Activated CD8-positive, alpha-beta memory T cell treated with anti-CD3 and anti-CD28 coated beads, Interleukin-2, amount 50 U/mL, for 1 hour (primary cell): ENCODE results near the gene ARHGAP27.

Experiments
- DNase-seq: peaks from one replicate; pipeline ENCODE4 v3.0.0-alpha.2; 2020; ENCODE audit errors: extremely low read depth

The ARHGAP27 gene

DNA sequence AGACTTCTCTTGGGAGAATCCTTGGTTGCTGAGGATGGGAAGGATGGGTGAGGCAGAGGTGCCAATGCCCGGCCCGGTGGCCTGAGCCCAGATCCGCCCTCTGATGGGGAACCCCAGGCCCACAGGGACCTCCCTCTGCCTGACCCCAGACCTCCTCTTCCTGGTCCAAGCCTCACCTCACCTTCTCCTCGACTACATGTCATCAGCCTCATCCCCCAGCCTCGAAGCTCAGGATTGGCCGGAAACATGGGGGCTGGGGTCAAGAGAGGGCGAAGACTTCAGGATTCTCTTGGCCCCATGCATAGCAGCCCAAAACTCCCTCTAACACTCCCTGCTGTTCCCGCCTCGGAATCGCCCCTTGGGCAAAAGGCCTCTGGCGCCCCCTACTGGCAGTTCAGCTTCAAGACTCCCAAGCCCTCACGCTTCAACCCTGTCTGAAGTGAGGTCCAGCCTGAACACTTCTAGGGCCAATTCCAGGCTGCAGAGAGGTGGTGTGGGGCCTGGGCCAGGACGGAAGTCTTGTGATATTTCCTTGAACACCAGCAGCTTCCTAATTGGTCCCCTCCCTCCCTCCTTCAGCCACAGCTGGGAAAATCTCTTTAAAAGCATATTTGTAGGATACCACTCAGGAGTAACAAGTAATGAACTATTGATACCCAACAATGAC is 47.2 kb downstream of the ARHGAP27 start:
- DNase-seq = peak; percentile 81

DNA sequence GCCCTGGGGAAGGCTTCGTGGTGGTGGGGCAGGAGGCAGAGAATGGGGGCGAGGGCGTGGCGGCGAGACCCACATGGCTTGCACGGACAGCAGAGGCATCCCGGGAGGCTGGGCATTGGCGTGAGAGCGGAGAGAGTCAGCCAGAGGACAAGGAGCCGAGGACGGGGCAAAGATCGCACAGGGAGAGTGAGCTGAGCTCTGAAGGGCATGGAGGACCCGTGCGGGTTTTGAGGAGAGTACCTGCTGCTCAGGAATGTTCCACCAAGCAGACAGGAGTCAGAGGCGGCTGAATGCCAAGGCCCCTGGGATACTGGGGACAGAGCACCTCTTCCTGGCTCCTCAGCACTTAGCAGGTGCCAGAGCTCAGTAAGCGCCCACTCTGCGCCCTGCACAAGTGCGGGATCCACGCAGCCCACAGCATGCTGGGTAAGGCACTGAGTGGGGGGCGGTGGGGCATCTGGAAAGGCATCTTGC is 47.8 kb downstream of the ARHGAP27 start:
- no peak for DNase-seq

GRCh38 chr17:45384047-45384788 is 48.5 kb downstream of the ARHGAP27 start:
- DNase-seq = no peak

DNA sequence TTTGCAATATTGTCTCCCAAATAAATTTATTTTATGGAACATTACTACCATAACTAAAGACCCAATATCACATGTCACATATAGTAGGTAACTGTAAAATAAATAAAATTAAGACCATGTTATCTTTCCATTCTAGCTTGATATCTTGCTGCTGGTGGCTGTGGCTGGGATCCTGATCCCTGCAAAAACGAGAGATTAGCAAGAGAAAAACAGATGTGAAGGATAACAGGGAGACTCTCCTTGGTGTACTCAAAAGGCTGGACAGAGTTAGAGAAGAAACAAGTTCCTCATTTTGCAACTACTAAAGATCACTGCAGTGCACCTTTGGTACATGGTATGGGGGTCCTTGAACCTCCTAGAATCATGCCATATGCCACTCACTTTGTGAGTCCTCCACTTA is 49.7 kb downstream of the ARHGAP27 start:
- no peak for DNase-seq

- DNase-seq = no peak
Observed at GRCh38 chr17:45382226-45382625, 50.4 kb downstream of the ARHGAP27 start.

DNA sequence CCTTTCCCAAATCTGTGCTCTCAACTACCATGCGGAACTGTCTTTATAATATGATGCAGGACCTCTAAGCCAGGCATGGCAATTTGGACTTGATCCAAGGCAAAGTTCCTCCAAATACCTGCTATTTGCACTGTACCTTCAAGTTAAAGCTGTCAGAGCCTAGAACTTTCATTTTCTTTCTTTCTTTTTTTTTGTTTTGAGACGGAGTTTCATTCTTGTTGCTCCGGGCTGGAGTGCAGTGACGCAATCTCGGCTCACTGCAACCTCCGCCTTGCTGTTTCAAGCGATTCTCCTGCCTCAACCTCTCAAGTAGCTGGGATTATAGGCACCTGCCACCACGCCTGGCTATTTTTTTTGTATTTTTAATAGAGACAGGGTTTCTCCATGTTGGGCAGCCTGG is 51.7 kb downstream of the ARHGAP27 start:
- DNase-seq = no peak

- DNase-seq = no peak
Observed at GRCh38 chr17:45380046-45380765, 52.5 kb downstream of the ARHGAP27 start.

GRCh38 chr17:45377401-45377800 is 55.3 kb downstream of the ARHGAP27 start:
- DNase-seq = no peak

GRCh38 chr17:45376171-45377005 is 56.3 kb downstream of the ARHGAP27 start:
- DNase-seq = no peak

DNA sequence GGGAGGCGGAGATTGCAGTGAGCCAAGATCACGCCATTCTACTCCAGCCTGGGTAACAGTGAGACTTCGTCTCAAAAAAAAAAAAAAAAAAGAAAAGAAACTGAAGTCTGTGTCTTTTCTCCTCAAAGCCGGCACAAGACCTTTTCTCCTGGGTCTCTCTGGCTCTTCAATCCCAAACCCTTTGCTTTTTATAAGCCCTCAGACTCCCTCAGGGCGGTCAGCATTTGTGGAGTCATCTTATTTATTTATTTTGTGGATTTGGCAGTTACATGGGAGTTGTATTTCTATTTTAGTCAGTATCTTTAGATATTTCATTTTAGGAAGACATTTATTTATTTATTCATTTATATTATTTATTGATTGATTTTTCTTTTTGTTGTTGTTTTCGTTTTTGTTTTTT is 58.2 kb downstream of the ARHGAP27 start:
- no peak for DNase-seq

DNA sequence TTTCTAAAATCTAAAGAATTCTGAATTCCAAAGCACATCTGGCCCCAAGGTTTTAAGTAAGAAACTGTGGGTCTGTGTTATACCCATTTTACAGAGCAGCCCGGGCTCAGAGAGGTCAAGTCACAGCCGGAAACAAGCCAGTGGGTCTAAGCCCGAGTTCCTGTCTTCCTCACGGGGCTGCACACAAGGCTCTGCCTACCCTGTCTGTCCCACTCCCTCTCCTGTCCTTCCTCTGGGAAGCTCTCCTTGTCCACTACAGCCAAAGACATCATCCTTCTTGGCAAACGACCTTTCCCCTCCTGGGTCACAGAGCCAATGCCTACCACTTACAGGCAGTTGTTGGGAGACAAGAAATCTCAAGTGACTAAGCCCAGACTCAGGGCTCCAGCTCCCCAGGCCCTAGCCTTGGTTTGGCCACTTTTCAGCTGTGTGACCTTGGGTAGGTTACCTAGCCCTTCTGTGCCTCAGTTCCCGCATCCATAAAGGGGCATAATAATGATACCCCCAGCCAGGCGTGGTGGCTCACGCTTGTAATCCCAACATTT is 60.3 kb downstream of the ARHGAP27 start:
- DNase-seq = no peak

GRCh38 chr17:45371414-45372324 is 61.0 kb downstream of the ARHGAP27 start:
- no peak for DNase-seq

DNA sequence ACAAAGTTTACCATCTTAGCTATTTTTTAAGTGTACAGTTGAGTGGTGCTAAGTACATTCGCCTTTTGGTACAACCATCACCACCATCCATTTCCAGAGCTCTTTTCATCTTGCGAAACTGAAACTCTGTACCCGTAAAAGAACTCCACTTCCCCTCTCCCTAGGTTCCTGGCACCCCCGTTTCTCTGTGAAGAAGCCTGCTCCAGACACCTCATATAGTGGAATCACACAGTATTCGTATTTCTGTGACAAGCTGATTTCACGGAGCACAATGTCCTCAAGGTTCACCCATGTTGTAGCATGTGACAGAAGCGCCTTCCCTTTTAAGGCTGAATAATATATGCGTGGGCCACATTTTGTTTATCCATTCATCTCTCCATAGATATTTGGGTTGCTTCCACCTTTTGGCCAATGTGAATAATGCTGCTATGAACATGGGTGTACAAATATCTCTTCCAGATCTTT is 61.7 kb downstream of the ARHGAP27 start:
- DNase-seq = no peak

- DNase-seq = no peak
Observed at GRCh38 chr17:45369421-45369820, 63.2 kb downstream of the ARHGAP27 start.

GRCh38 chr17:45368651-45369050 is 64.0 kb downstream of the ARHGAP27 start:
- DNase-seq = no peak

DNA sequence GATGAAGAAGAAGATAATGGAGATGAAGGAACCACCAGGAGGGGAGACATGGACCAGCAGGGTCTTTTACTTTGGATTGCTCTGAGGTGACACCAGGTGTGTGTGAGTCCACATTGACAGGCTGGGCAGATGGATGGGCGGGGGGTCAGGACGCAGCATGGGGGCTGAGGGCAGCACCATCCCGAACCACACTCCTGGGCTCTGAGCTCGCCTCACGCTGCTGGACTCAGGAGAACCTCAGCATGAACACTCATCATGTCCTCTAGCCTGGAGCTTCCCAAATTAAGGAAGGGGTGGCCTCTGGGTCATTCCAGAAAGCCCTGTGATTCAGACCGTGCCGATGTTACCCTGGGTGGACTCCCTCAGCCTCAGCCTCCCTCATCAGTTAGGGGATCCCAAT is 65.5 kb downstream of the ARHGAP27 start:
- no peak for DNase-seq

DNA sequence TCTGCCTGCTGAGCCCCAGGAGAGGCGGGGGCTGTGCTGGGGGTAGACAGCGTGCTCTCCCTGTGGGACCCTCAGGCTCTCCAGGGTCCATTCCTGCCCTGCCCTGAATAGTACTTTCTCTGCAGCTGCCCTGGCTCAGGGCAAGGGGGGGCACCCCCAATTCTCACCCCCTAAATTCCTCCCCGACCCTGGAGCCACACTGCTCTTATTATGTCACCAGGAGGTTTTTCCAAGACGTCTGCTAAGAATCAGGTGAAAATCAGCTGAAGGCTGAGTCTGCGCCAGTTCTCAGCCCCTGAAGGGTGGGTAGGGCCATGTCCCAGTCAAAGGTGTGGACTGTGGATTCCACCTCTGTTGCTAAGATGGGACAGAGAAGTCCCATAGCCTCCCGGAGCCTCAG is 66.0 kb downstream of the ARHGAP27 start:
- DNase-seq = no peak

DNA sequence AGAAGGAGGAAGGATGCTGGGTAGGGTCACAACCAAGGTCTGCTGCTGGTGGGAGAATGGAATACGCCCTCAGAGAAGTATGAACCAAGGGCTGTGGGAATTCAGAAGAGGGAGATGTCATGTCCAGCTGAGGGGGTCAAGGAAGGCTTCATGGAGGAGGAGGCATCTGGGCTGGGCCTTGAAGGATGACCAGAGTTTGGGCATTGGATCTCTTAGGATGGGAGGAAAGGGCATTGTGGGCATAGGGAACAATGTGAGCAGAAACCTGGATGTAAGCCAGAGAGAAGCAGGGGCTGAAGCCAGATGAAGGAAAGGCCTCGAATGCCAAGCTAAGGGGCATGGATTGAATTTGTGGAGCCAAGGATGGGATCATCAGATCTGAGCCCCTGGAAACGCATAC is 66.6 kb downstream of the ARHGAP27 start:
- no peak for DNase-seq

DNA sequence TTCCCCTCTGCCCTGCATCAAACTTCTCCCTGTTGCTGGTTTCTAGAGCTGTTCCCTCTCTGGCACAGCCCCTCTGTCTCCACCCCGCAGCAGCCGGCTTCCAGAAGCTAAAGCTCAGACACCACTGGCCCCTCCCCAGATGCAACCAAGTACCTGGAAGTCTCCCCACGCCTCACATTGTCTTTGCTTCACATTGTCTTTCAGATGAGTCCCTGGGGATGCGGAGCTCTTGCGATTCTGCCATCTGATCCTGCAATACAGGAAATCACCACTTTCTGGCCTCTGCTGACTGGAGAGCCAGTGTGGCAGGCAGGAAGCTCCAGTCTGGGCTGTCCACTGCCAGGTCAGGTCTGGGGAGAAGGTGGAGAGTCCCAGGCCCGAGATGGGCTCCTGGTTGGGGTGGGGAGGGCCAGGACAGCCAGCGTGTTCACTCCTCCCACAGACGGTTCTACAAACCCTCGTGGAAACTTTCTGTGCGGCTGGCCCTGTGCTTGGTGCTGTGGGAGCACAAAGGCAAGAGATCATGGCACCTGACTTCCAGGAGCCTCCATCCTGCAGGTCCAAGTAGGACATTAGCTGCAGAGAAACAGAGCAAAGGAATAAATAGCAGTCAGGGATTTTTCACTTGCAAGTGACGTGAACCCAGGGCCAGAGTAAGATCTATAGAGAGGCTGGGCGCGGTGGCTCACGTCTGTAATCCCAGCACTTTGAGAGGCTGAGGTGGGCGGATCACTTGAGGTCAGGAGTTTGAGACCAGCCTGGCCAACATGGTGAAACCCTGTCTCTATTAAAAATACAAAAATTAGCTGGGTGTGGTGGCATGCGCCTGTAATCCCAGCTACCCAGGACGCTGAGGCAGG is 67.9 kb downstream of the ARHGAP27 start:
- no peak for DNase-seq
